Measurements from ENCODE around the gene INSM2. TPM values are rescaled to one million over a fixed set of nuclear protein-coding genes. Genes with fewer than 3 reads are reported as not detected.

The INSM2 gene
- total RNA-seq, 2 experiments from 2014 or later, result 0.09 TPM; not detected in 1

DNA sequence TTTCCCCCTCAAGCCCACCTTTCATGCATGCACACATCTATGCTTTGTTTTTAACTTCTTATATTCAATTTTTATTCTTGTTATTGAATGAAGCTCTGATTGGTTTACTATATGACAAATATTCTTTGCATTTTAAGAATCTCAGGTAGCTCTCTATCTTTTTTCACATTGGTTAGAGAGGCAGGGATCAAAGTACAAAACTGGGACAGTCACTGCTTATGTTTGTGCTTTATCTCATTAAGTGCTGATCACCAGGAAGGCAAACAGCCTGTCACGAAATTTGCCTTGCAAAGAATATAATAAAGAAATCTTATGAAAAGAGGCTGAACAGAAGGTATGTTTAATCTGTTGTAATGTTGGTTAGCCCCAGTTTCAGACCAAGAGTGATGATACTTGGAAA, 29.7 kb upstream of the INSM2 start:
- Histone ChIP-seq H3K4me2 (ENCODE audit: low read length) (no peak overlapping the region), H3K4me1 (ENCODE audit: insufficient read depth, low read length, poor library complexity, severe bottlenecking) (no peaks in the 10 kb centered on the region), H3K79me2 (ENCODE audit: insufficient read depth, low read depth, low read length) (no peaks in the 10 kb centered on the region), H3K9me2 (ENCODE audit: insufficient read depth, low read length) (no peaks in the 10 kb centered on the region), H2AFZ (ENCODE audit: low read length) (no peak overlapping the region), H3K27ac (ENCODE audit: low read depth, low read length, poor library complexity, severe bottlenecking) (no peak overlapping the region), H3K4me3 (ENCODE audit: low read depth, low read length, poor library complexity, severe bottlenecking) (no peak overlapping the region), H3K9me3 (ENCODE audit: low read length) (no peaks in the 10 kb centered on the region), H3K36me3 (ENCODE audit: insufficient read depth, low read length) (no peaks in the 10 kb centered on the region), H4K20me1 (ENCODE audit: insufficient read depth, low read length) (no peaks in the 10 kb centered on the region)
- BruUV-seq (replicated peaks), result no TSS peak
- DNase-seq (ENCODE audit: low spot score), result no peak
- ChIA-PET CTCF (ENCODE audit: unreplicated experiment) (no interaction called here), POLR2A (interaction anchor here (1.2 kb wide), 1 partner anchor 10 kb away, joined by 3 read pairs; no protein-coding TSS in a partner anchor)
- intact Hi-C loops (cut with micrococcal nuclease; ENCODE audit: unreplicated experiment), result no loop called here
- TF ChIP-seq EZH2phosphoT487 (IDR thresholded peaks at IDR 0.05; ENCODE audit: borderline replicate concordance, low read depth, low read length), result no peak
- TF ChIP-seq, protein P1, sequence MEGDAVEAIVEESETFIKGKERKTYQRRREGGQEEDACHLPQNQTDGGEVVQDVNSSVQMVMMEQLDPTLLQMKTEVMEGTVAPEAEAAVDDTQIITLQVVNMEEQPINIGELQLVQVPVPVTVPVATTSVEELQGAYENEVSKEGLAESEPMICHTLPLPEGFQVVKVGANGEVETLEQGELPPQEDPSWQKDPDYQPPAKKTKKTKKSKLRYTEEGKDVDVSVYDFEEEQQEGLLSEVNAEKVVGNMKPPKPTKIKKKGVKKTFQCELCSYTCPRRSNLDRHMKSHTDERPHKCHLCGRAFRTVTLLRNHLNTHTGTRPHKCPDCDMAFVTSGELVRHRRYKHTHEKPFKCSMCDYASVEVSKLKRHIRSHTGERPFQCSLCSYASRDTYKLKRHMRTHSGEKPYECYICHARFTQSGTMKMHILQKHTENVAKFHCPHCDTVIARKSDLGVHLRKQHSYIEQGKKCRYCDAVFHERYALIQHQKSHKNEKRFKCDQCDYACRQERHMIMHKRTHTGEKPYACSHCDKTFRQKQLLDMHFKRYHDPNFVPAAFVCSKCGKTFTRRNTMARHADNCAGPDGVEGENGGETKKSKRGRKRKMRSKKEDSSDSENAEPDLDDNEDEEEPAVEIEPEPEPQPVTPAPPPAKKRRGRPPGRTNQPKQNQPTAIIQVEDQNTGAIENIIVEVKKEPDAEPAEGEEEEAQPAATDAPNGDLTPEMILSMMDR (conservative IDR thresholded peaks at IDR 0.05; ENCODE audit: low read length), result no peak

- CTCF ChIA-PET (ENCODE audit: unreplicated experiment), result interaction anchor here (1.1 kb wide), 1 partner anchor 233 kb away, joined by 3 read pairs; no protein-coding TSS in a partner anchor
- no peak overlapping the region for H2AFZ ChIP-seq (ENCODE audit: low read length)
- POLR2A ChIA-PET, result interaction anchor here (0.6 to 1.6 kb wide), 4 partner anchors 8 to 1714 kb away, joined by 5 to 9 read pairs (median 6); no protein-coding TSS in a partner anchor
These were observed 27.5 kb upstream of the INSM2 start for GRCh38 chr14:35506461-35506860.

DNA sequence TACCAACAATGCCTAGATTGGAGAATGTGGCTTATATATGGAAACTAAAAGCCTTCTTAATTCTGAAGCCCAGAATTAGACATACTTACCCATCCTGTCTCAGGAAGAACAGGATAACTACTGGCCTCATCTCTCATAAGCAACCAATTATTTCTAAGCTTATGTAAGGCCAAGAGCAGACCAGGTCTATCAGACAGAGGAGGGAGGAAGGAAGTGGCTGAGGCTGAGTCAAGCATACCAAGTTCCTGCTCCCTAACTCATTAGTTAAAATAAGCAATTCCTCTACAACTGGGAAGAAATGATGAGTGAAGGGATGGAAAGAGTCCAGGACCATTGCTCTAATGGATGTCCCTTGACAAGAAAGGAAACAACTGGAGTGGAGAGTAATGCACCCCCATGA, 27.0 kb upstream of the INSM2 start:
- intact Hi-C loops (cut with micrococcal nuclease; ENCODE audit: unreplicated experiment), result no loop called here
- CTCF ChIA-PET (ENCODE audit: unreplicated experiment), result interaction anchor here (1.1 kb wide), 1 partner anchor 232 kb away, joined by 3 read pairs; no protein-coding TSS in a partner anchor

More at GRCh38 chr14:35506461-35506860, 27.5 kb upstream of the INSM2 start:
- no peak overlapping the region for H3K27ac ChIP-seq (ENCODE audit: low read depth, low read length, poor library complexity, severe bottlenecking)
- TF ChIP-seq, protein P1 (conservative IDR thresholded peaks at IDR 0.05; ENCODE audit: low read length), result no peak
- no TSS peak for BruUV-seq (replicated peaks)
- no peaks in the 10 kb centered on the region for H3K79me2 ChIP-seq (ENCODE audit: insufficient read depth, low read depth, low read length)
- H3K9me3 ChIP-seq (ENCODE audit: low read length), result no peaks in the 10 kb centered on the region
- no peaks in the 10 kb centered on the region for H3K9me2 ChIP-seq (ENCODE audit: insufficient read depth, low read length)
- intact Hi-C loops (cut with micrococcal nuclease; ENCODE audit: unreplicated experiment), result no loop called here
- no peaks in the 10 kb centered on the region for H3K36me3 ChIP-seq (ENCODE audit: insufficient read depth, low read length)
- no peaks in the 10 kb centered on the region for H3K4me1 ChIP-seq (ENCODE audit: insufficient read depth, low read length, poor library complexity, severe bottlenecking)
- H4K20me1 ChIP-seq (ENCODE audit: insufficient read depth, low read length), result no peaks in the 10 kb centered on the region
- DNase-seq (ENCODE audit: low spot score), result no peak
- H3K4me2 ChIP-seq (ENCODE audit: low read length), result no peak overlapping the region
- H3K4me3 ChIP-seq (ENCODE audit: low read depth, low read length, poor library complexity, severe bottlenecking), result no peak overlapping the region

More for the DNA sequence above, 27.0 kb upstream of the INSM2 start:
- H4K20me1 ChIP-seq (ENCODE audit: insufficient read depth, low read length), result no peaks in the 10 kb centered on the region
- H3K4me3 ChIP-seq (ENCODE audit: low read depth, low read length, poor library complexity, severe bottlenecking), result no peak overlapping the region
- no peaks in the 10 kb centered on the region for H3K4me1 ChIP-seq (ENCODE audit: insufficient read depth, low read length, poor library complexity, severe bottlenecking)
- H2AFZ ChIP-seq (ENCODE audit: low read length), result no peak overlapping the region
- H3K79me2 ChIP-seq (ENCODE audit: insufficient read depth, low read depth, low read length), result no peaks in the 10 kb centered on the region
- no peak for DNase-seq (ENCODE audit: low spot score)
- TF ChIP-seq, protein P1 (conservative IDR thresholded peaks at IDR 0.05; ENCODE audit: low read length), result no peak
- TF ChIP-seq EZH2phosphoT487 (IDR thresholded peaks at IDR 0.05; ENCODE audit: borderline replicate concordance, low read depth, low read length), result no peak
- no TSS peak for BruUV-seq (replicated peaks)
- no peak overlapping the region for H3K27ac ChIP-seq (ENCODE audit: low read depth, low read length, poor library complexity, severe bottlenecking)
- POLR2A ChIA-PET, result interaction anchor here (0.5 to 1.6 kb wide), 3 partner anchors 17 to 572 kb away, joined by 3 to 9 read pairs (median 6); no protein-coding TSS in a partner anchor
- H3K9me3 ChIP-seq (ENCODE audit: low read length), result no peaks in the 10 kb centered on the region
- no peak overlapping the region for H3K4me2 ChIP-seq (ENCODE audit: low read length)
- no peaks in the 10 kb centered on the region for H3K36me3 ChIP-seq (ENCODE audit: insufficient read depth, low read length)
- H3K9me2 ChIP-seq (ENCODE audit: insufficient read depth, low read length), result no peaks in the 10 kb centered on the region

All from OCI-LY7 (cell line).